Immature natural killer cell (primary cell): ENCODE results near the gene DCUN1D2. TPM values are rescaled to one million over a fixed set of nuclear protein-coding genes. Genes with fewer than 3 reads are reported as not detected.
"Not testable (repeated sequence)": the region's sequence is repeated elsewhere in the genome, so short reads cannot be mapped to it uniquely, and the experiment has no call there.

Experiments used
- DNase-seq, 3 donors: peaks; one replicate each; pipeline ENCODE4 v3.0.0; 2022; ENCODE audit warnings: mixed read lengths in 1 of 3
- H3K27ac Mint-ChIP-seq, 6 donors: one replicate each; pipeline ENCODE4 v1.8.0; 2020; ENCODE audit warnings: mixed read lengths in 6 of 6, mild to moderate bottlenecking in 5 of 6, inconsistent platforms in 4 of 6, moderate library complexity in 3 of 6
- H3K27me3 Mint-ChIP-seq, 3 donors: one replicate each; pipeline ENCODE4 v1.8.0; 2020 to 2021; ENCODE audit warnings: low read depth in 3 of 3, mild to moderate bottlenecking in 3 of 3, mixed read lengths in 3 of 3, moderate library complexity in 3 of 3, inconsistent platforms in 1 of 3
- H3K36me3 Mint-ChIP-seq, 3 donors: one replicate each; pipeline ENCODE4 v1.8.0; 2020; ENCODE audit warnings: mixed read lengths in 3 of 3, inconsistent platforms in 2 of 3, mild to moderate bottlenecking in 2 of 3
- H3K4me1 Mint-ChIP-seq, 2 donors: one replicate each; pipeline ENCODE4 v1.8.0; 2020; ENCODE audit warnings: inconsistent platforms in 2 of 2, mild to moderate bottlenecking in 2 of 2, mixed read lengths in 2 of 2, moderate library complexity in 1 of 2
- H3K4me3 Mint-ChIP-seq, 5 donors: one replicate each; pipeline ENCODE4 v1.8.0; 2020; ENCODE audit warnings: mild to moderate bottlenecking in 5 of 5, mixed read lengths in 5 of 5, inconsistent platforms in 3 of 5, moderate library complexity in 3 of 5
- H3K9me3 Mint-ChIP-seq, 6 donors: one replicate each; pipeline ENCODE4 v1.8.0; 2020; ENCODE audit warnings: mild to moderate bottlenecking in 6 of 6, mixed read lengths in 6 of 6, inconsistent platforms in 4 of 6, moderate library complexity in 3 of 6
- polyA plus RNA-seq, 3 donors: library from polyadenylated mRNA; unstranded; fragments of 300-500 nt; fragmentation: Illumina TruSeq; gene quantifications; one replicate each; pipeline ENCODE4 v1.2.3, GENCODE V29; 2021

The DCUN1D2 gene
- polyA plus RNA-seq, 3 donors from 2014 or later, result 7.4 to 23.0 (median 7.6) TPM

- not testable (repeated sequence) for H3K27ac Mint-ChIP-seq, H3K4me1 Mint-ChIP-seq, H3K4me3 Mint-ChIP-seq, H3K27me3 Mint-ChIP-seq, DNase-seq, H3K36me3 Mint-ChIP-seq, H3K9me3 Mint-ChIP-seq
These were observed 40.2 kb downstream of the DCUN1D2 start for GRCh38 chr13:113450348-113450744.

- H3K27ac Mint-ChIP-seq, result peak overlapping the region in 1 of 6 donors; percentile 47
- no peaks in the 10 kb centered on the region for H3K4me1 Mint-ChIP-seq
These were observed 40.7 kb downstream of the DCUN1D2 start for GRCh38 chr13:113449693-113450347.

GRCh38 chr13:113448885-113449692 lies 41.4 kb downstream of the DCUN1D2 start:
- Mint-ChIP-seq H3K27me3 (no peaks in the 10 kb centered on the region), H3K27ac (no peak overlapping the region), H3K9me3 (no peaks in the 10 kb centered on the region), H3K4me3 (no peak overlapping the region), H3K36me3 (peaks cover 3 to 4% (median 3%) of the 10 kb centered on the region in 3 donors), H3K4me1 (no peaks in the 10 kb centered on the region)
- peak in 2 of 3 donors; percentile 6 to 50 for DNase-seq

More at GRCh38 chr13:113449693-113450347, 40.7 kb downstream of the DCUN1D2 start:
- no peak for DNase-seq
- no peak overlapping the region for H3K4me3 Mint-ChIP-seq
- H3K27me3 Mint-ChIP-seq, result no peaks in the 10 kb centered on the region
- H3K36me3 Mint-ChIP-seq, result peaks cover 3 to 4% (median 3%) of the 10 kb centered on the region in 3 donors
- no peaks in the 10 kb centered on the region for H3K9me3 Mint-ChIP-seq

GRCh38 chr13:113448545-113448884 lies 42.0 kb downstream of the DCUN1D2 start:
- Mint-ChIP-seq H3K36me3 (peaks cover 0 to 3% (median 0%) of the 10 kb centered on the region in 3 donors), H3K4me1 (no peaks in the 10 kb centered on the region), H3K27ac (no peak overlapping the region), H3K9me3 (no peaks in the 10 kb centered on the region), H3K4me3 (no peak overlapping the region), H3K27me3 (no peaks in the 10 kb centered on the region)
- DNase-seq, result no peak

GRCh38 chr13:113447596-113447995 lies 42.9 kb downstream of the DCUN1D2 start:
- H3K4me3 Mint-ChIP-seq, result no peak overlapping the region

GRCh38 chr13:113446488-113446854 lies 44.0 kb downstream of the DCUN1D2 start:
- H3K27ac Mint-ChIP-seq, result no peak overlapping the region
- H3K36me3 Mint-ChIP-seq, result peaks cover 6 to 9% (median 7%) of the 10 kb centered on the region in 3 donors
- H3K4me3 Mint-ChIP-seq, result no peak overlapping the region
- no peaks in the 10 kb centered on the region for H3K9me3 Mint-ChIP-seq
- H3K27me3 Mint-ChIP-seq, result no peaks in the 10 kb centered on the region
- no peaks in the 10 kb centered on the region for H3K4me1 Mint-ChIP-seq
- DNase-seq, result no peak

More at GRCh38 chr13:113447596-113447995, 42.9 kb downstream of the DCUN1D2 start:
- Mint-ChIP-seq H3K36me3 (peaks cover 3 to 6% (median 5%) of the 10 kb centered on the region in 3 donors), H3K27me3 (no peaks in the 10 kb centered on the region), H3K4me1 (no peaks in the 10 kb centered on the region), H3K9me3 (no peaks in the 10 kb centered on the region), H3K27ac (no peak overlapping the region)
- DNase-seq, result no peak

GRCh38 chr13:113445791-113446487 lies 44.6 kb downstream of the DCUN1D2 start:
- no peak for DNase-seq
- H3K36me3 Mint-ChIP-seq, result peaks cover 6 to 9% (median 7%) of the 10 kb centered on the region in 3 donors
- no peaks in the 10 kb centered on the region for H3K9me3 Mint-ChIP-seq
- H3K4me1 Mint-ChIP-seq, result no peaks in the 10 kb centered on the region
- H3K27me3 Mint-ChIP-seq, result no peaks in the 10 kb centered on the region
- no peak overlapping the region for H3K4me3 Mint-ChIP-seq
- no peak overlapping the region for H3K27ac Mint-ChIP-seq

- no peak overlapping the region for H3K27ac Mint-ChIP-seq
- H3K9me3 Mint-ChIP-seq, result no peaks in the 10 kb centered on the region
- no peak overlapping the region for H3K4me3 Mint-ChIP-seq
- peaks cover 6 to 9% (median 7%) of the 10 kb centered on the region in 3 donors for H3K36me3 Mint-ChIP-seq
- no peaks in the 10 kb centered on the region for H3K27me3 Mint-ChIP-seq
- no peak for DNase-seq
- no peaks in the 10 kb centered on the region for H3K4me1 Mint-ChIP-seq
These were observed 46.5 kb downstream of the DCUN1D2 start for GRCh38 chr13:113443991-113444390.

GRCh38 chr13:113442985-113443362 lies 47.5 kb downstream of the DCUN1D2 start:
- Mint-ChIP-seq H3K4me3 (no peak overlapping the region), H3K36me3 (peaks cover 6 to 9% (median 7%) of the 10 kb centered on the region in 3 donors), H3K27ac (no peak overlapping the region), H3K27me3 (no peaks in the 10 kb centered on the region), H3K9me3 (no peaks in the 10 kb centered on the region), H3K4me1 (no peaks in the 10 kb centered on the region)
- no peak for DNase-seq

GRCh38 chr13:113442354-113442984 lies 48.0 kb downstream of the DCUN1D2 start:
- Mint-ChIP-seq H3K4me1 (no peaks in the 10 kb centered on the region), H3K9me3 (no peaks in the 10 kb centered on the region), H3K27me3 (no peaks in the 10 kb centered on the region), H3K4me3 (no peak overlapping the region), H3K27ac (no peak overlapping the region), H3K36me3 (peaks cover 6 to 9% (median 7%) of the 10 kb centered on the region in 3 donors)
- DNase-seq, result no peak

GRCh38 chr13:113441661-113442060 lies 48.9 kb downstream of the DCUN1D2 start:
- no peaks in the 10 kb centered on the region for H3K4me1 Mint-ChIP-seq
- H3K27me3 Mint-ChIP-seq, result no peaks in the 10 kb centered on the region
- H3K36me3 Mint-ChIP-seq, result peaks cover 6 to 9% (median 7%) of the 10 kb centered on the region in 3 donors
- H3K27ac Mint-ChIP-seq, result no peak overlapping the region
- no peak overlapping the region for H3K4me3 Mint-ChIP-seq
- no peak for DNase-seq
- no peaks in the 10 kb centered on the region for H3K9me3 Mint-ChIP-seq

- no peak overlapping the region for H3K27ac Mint-ChIP-seq
- no peaks in the 10 kb centered on the region for H3K9me3 Mint-ChIP-seq
- no peak overlapping the region for H3K4me3 Mint-ChIP-seq
- peaks cover 1 to 3% (median 3%) of the 10 kb centered on the region in 3 donors for H3K36me3 Mint-ChIP-seq
- H3K27me3 Mint-ChIP-seq, result no peaks in the 10 kb centered on the region
- no peaks in the 10 kb centered on the region for H3K4me1 Mint-ChIP-seq
- DNase-seq, result no peak
These were observed 53.0 kb downstream of the DCUN1D2 start for GRCh38 chr13:113437408-113438010.

GRCh38 chr13:113436866-113437265 lies 53.6 kb downstream of the DCUN1D2 start:
- not testable (repeated sequence) for H3K9me3 Mint-ChIP-seq, H3K4me1 Mint-ChIP-seq, DNase-seq, H3K36me3 Mint-ChIP-seq, H3K4me3 Mint-ChIP-seq, H3K27me3 Mint-ChIP-seq, H3K27ac Mint-ChIP-seq
